ENCODE measurements around the gene STARD5. TPM values are rescaled to one million over a fixed set of nuclear protein-coding genes. Genes with fewer than 3 reads are reported as not detected.

STARD5 gene
- polyA plus RNA-seq, 1 experiment = 5.9 TPM

DNA sequence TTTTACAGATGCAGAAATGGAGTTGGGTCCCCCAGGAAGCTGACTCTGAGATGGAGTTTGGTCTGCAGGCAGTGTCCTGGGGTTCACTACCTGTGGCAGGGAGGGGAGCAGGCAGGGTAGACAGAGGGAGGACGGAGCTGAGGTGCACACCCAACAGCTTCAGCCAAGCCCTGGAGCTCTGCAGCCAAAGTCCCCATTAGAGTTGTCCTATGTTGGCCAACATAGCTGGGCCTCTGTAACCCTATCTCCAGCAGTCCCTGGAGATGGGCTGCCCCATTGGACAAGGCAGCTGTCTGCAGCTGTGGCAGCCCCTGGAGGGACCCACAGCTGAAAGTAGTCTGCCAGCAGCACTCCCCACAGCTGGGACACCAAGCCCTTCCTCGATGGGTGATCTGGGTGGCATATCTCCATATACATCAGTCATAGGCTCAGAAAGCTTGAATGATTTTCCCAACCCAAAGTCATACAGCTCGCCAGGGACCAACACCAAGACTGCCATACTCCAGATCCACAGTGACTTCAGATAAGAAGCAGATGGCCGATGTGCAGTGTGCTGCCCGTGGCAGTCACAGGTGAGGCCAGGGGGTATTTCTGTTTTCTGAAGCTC is 31.9 kb downstream of the STARD5 start:
- Histone ChIP-seq H3K27me3 (ENCODE audit: control insufficient read depth, insufficient read depth, low read length) (no peaks in the 10 kb centered on the region; the same call in 1 of the 2 replicates), H3K36me3 (ENCODE audit: control insufficient read depth, insufficient read depth, low read length) (no peaks in the 10 kb centered on the region), H3K4me3 (ENCODE audit: low read depth, low read length) (no peak overlapping the region)
- ChIA-PET POLR2A (interaction anchor here (0.7 kb wide), 1 partner anchor 1440 kb away, joined by 4 read pairs; no protein-coding TSS in a partner anchor), CTCF (interaction anchor here (0.6 to 2.0 kb wide), 4 partner anchors 12 to 35 kb away, joined by 3 to 15 read pairs (median 7); no protein-coding TSS in a partner anchor)
- TF ChIP-seq, protein P1, sequence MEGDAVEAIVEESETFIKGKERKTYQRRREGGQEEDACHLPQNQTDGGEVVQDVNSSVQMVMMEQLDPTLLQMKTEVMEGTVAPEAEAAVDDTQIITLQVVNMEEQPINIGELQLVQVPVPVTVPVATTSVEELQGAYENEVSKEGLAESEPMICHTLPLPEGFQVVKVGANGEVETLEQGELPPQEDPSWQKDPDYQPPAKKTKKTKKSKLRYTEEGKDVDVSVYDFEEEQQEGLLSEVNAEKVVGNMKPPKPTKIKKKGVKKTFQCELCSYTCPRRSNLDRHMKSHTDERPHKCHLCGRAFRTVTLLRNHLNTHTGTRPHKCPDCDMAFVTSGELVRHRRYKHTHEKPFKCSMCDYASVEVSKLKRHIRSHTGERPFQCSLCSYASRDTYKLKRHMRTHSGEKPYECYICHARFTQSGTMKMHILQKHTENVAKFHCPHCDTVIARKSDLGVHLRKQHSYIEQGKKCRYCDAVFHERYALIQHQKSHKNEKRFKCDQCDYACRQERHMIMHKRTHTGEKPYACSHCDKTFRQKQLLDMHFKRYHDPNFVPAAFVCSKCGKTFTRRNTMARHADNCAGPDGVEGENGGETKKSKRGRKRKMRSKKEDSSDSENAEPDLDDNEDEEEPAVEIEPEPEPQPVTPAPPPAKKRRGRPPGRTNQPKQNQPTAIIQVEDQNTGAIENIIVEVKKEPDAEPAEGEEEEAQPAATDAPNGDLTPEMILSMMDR (IDR thresholded peaks at IDR 0.05; ENCODE audit: insufficient read depth, low read depth, low read length) = no peak
- DNase-seq (ENCODE audit: low read depth) = no peak

DNA sequence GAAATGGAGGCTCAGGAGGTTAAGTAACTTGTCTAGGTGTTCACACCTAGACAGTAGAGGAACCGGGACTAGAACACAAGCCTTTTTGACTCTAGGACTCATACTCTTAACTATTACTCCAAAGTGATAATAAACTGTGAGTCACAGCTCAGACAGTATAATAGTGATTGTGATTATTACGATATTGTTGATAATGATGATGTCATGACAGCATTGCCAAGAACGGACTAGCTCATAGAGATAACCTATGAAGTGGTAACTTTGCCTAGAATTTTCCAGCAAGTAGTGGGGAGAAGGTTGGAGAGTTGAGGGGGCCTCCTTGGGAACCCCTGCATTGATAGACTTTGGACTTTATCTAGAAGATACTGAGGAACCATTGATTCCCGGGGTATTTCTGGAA is 34.0 kb downstream of the STARD5 start:
- DNase-seq (ENCODE audit: low read depth) = no peak
- Histone ChIP-seq H3K27me3 (ENCODE audit: control insufficient read depth, insufficient read depth, low read length) (no peaks in the 10 kb centered on the region; the same call in 1 of the 2 replicates), H3K4me3 (ENCODE audit: low read depth, low read length) (no peak overlapping the region), H3K36me3 (ENCODE audit: control insufficient read depth, insufficient read depth, low read length) (no peaks in the 10 kb centered on the region)
- ChIA-PET POLR2A (no interaction called here), CTCF (interaction anchor here (0.9 to 2.0 kb wide), 4 partner anchors 10 to 120 kb away, joined by 3 to 15 read pairs (median 6); no protein-coding TSS in a partner anchor)
- TF ChIP-seq, protein P1 (IDR thresholded peaks at IDR 0.05; ENCODE audit: insufficient read depth, low read depth, low read length) = no peak

- H3K27me3 ChIP-seq (ENCODE audit: control insufficient read depth, insufficient read depth, low read length) = no peaks in the 10 kb centered on the region; the same call in 1 of the 2 replicates
- ChIA-PET CTCF (no interaction called here), POLR2A (no interaction called here)
- TF ChIP-seq, protein P1 (IDR thresholded peaks at IDR 0.05; ENCODE audit: insufficient read depth, low read depth, low read length) = no peak
- H3K4me3 ChIP-seq (ENCODE audit: low read depth, low read length) = no peak overlapping the region
- H3K36me3 ChIP-seq (ENCODE audit: control insufficient read depth, insufficient read depth, low read length) = no peaks in the 10 kb centered on the region
- no peak for DNase-seq (ENCODE audit: low read depth)
These were observed 35.3 kb downstream of the STARD5 start for GRCh38 chr15:81288616-81289015.

- no peak for DNase-seq (ENCODE audit: low read depth)
- ChIA-PET POLR2A (no interaction called here), CTCF (interaction anchor here (0.9 to 3.0 kb wide), 3 partner anchors 13 to 22 kb away, joined by 3 to 16 read pairs (median 9); no protein-coding TSS in a partner anchor)
- no peak overlapping the region for H3K4me3 ChIP-seq (ENCODE audit: low read depth, low read length)
- TF ChIP-seq, protein P1 (IDR thresholded peaks at IDR 0.05; ENCODE audit: insufficient read depth, low read depth, low read length) = no peak
- H3K36me3 ChIP-seq (ENCODE audit: control insufficient read depth, insufficient read depth, low read length) = no peaks in the 10 kb centered on the region
- H3K27me3 ChIP-seq (ENCODE audit: control insufficient read depth, insufficient read depth, low read length) = no peaks in the 10 kb centered on the region; the same call in 1 of the 2 replicates
These were observed 35.9 kb downstream of the STARD5 start for GRCh38 chr15:81288040-81288439.

DNA sequence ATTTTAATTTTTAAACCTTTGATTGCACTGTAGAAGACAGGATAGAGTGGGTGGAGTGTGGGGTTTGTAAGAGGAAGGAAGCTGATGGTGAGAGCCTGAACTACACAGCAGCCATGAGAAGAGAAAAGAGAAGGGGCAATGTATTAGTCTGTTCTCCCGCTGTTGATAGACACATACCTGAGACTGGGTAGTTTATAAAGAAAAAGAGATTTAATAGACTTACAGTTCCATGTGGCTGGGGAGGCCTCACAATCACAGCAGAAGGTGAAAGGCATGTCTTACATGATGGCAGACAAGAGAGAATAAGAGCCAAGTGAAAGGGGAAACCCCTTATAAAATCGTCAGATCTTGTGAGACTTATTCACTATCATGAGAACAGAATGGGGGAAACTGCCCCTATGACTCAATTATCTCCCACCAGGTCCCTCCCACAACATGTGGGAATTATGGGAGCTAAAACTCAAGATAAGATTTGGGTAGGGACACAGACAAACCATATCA is 37.3 kb downstream of the STARD5 start:
- CTCF ChIA-PET = interaction anchor here (1.1 to 3.0 kb wide), 3 partner anchors 12 to 124 kb away, joined by 3 to 16 read pairs (median 9); no protein-coding TSS in a partner anchor

More for the DNA sequence above, 37.3 kb downstream of the STARD5 start:
- TF ChIP-seq, protein P1 (IDR thresholded peaks at IDR 0.05; ENCODE audit: insufficient read depth, low read depth, low read length) = no peak
- Histone ChIP-seq H3K27me3 (ENCODE audit: control insufficient read depth, insufficient read depth, low read length) (no peaks in the 10 kb centered on the region; the same call in 1 of the 2 replicates), H3K36me3 (ENCODE audit: control insufficient read depth, insufficient read depth, low read length) (no peaks in the 10 kb centered on the region), H3K4me3 (ENCODE audit: low read depth, low read length) (no peak overlapping the region)
- DNase-seq (ENCODE audit: low read depth) = no peak
- POLR2A ChIA-PET = no interaction called here

Data from BJ (cell line).